DOHH2 (cell line): ENCODE data around the gene SNTB2.

Source experiments
- H3F3A ChIP-seq: fragments of 200-600 bp; sonication (generic), shearing (Covaris generic); 2 replicates; pipeline ENCODE4 v1.6.0; 2016; ENCODE audit warnings: antibody characterized with exemption, mild to moderate bottlenecking; ENCODE audit not compliant: control insufficient read depth, insufficient read depth
- H3K27ac ChIP-seq: fragments of 200-600 bp; sonication (generic); 2 replicates; pipeline ENCODE4 v1.5.1; 2014; ENCODE audit warnings: low read depth, mild to moderate bottlenecking, low read length, moderate library complexity
- H3K27me3 ChIP-seq: fragments of 200-600 bp; sonication (generic); 2 replicates; pipeline ENCODE4 v1.6.1; 2014; ENCODE audit warnings: mild to moderate bottlenecking, low read length, mixed read lengths; ENCODE audit not compliant: control insufficient read depth
- H3K36me3 ChIP-seq: fragments of 200-600 bp; sonication (generic); 2 replicates; pipeline ENCODE4 v1.6.1; 2014; ENCODE audit warnings: mild to moderate bottlenecking, low read length, moderate library complexity, mixed read lengths; ENCODE audit not compliant: control insufficient read depth
- H3K4me1 ChIP-seq: fragments of 200-600 bp; sonication (generic); 2 replicates; pipeline ENCODE4 v1.6.1; 2014; ENCODE audit warnings: mild to moderate bottlenecking, low read length, mixed read lengths; ENCODE audit not compliant: control insufficient read depth
- H3K4me2 ChIP-seq: fragments of 200-600 bp; sonication (generic); 2 replicates; pipeline ENCODE4 v1.6.0; 2014; ENCODE audit warnings: mild to moderate bottlenecking, low read length, moderate library complexity
- H3K4me3 ChIP-seq: fragments of 200-600 bp; sonication (generic); 2 replicates; pipeline ENCODE4 v1.5.1; 2014; ENCODE audit warnings: mild to moderate bottlenecking, low read length, mixed read lengths
- H3K79me2 ChIP-seq: fragments of 200-600 bp; sonication (generic); 2 replicates; pipeline ENCODE4 v1.6.1; 2014; ENCODE audit warnings: mild to moderate bottlenecking, low read length, mixed read lengths; ENCODE audit not compliant: control insufficient read depth
- H3K9me2 ChIP-seq: fragments of 200-600 bp; sonication (generic); replicated peaks from 2 replicates; pipeline ENCODE4 v1.6.1; 2014; ENCODE audit warnings: mild to moderate bottlenecking, low read length, mixed read lengths; ENCODE audit not compliant: control insufficient read depth
- H3K9me3 ChIP-seq: fragments of 200-600 bp; sonication (generic); 2 replicates; pipeline ENCODE4 v1.6.1; 2014; ENCODE audit warnings: antibody characterized with exemption, low read length, mixed read lengths; ENCODE audit not compliant: control insufficient read depth, insufficient read depth
- H4K20me1 ChIP-seq: fragments of 200-600 bp; sonication (generic); 2 replicates; pipeline ENCODE4 v1.6.0; 2014; ENCODE audit warnings: low read depth, mild to moderate bottlenecking, antibody characterized with exemption, low read length, moderate library complexity; ENCODE audit not compliant: control insufficient read depth, insufficient read depth
- EZH2phosphoT487 ChIP-seq: fragments of 200-600 bp; sonication (generic); IDR thresholded peaks from 2 replicates; pipeline ENCODE4 v1.6.1; 2017; ENCODE audit warnings: borderline replicate concordance, mild to moderate bottlenecking, antibody characterized with exemption, low read length, moderate library complexity, mixed read lengths
- TF ChIP-seq, protein P1 (sequence below): fragments of 200-600 bp; sonication (generic); IDR thresholded peaks from one replicate; pipeline ENCODE4 v1.5.1; 2014; ENCODE audit warnings: antibody characterized with exemption, mild to moderate bottlenecking, low read depth, low read length; ENCODE audit not compliant: poor library complexity, severe bottlenecking

Gene SNTB2

DNA sequence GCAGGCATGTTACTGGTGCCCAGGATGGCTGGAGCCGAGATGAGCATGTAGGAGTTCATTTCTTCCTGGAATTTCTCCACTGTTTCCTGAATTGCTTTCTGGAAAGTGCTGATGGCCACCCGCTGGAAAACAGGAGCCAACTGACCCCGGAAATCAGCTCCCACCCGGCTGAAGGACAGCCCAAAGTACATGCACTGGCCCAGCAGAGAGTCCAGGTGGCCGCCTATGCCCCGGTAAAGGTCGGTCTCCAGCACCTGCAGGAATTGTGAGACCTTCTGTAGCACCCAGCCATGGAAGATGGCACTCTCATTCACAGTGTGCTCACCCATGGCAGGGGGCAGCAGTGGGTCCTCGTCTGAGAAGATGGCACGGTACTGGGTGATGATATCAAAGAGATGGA, 147.7 kb downstream of the SNTB2 start:
- Histone ChIP-seq H3K36me3 (peaks cover 56% of the 10 kb centered on the region), H3K4me1 (peaks cover 20% of the 10 kb centered on the region), H3K27me3 (no peaks in the 10 kb centered on the region), H3K4me2 (no peak overlapping the region), H3K9me3 (no peaks in the 10 kb centered on the region), H3K79me2 (peaks cover 53% of the 10 kb centered on the region), H3K9me2 (no peaks in the 10 kb centered on the region), H3F3A (peaks cover 9% of the 10 kb centered on the region), H4K20me1 (no peaks in the 10 kb centered on the region), H3K4me3 (no peak overlapping the region), H3K27ac (no peak overlapping the region)
- TF ChIP-seq, protein P1, sequence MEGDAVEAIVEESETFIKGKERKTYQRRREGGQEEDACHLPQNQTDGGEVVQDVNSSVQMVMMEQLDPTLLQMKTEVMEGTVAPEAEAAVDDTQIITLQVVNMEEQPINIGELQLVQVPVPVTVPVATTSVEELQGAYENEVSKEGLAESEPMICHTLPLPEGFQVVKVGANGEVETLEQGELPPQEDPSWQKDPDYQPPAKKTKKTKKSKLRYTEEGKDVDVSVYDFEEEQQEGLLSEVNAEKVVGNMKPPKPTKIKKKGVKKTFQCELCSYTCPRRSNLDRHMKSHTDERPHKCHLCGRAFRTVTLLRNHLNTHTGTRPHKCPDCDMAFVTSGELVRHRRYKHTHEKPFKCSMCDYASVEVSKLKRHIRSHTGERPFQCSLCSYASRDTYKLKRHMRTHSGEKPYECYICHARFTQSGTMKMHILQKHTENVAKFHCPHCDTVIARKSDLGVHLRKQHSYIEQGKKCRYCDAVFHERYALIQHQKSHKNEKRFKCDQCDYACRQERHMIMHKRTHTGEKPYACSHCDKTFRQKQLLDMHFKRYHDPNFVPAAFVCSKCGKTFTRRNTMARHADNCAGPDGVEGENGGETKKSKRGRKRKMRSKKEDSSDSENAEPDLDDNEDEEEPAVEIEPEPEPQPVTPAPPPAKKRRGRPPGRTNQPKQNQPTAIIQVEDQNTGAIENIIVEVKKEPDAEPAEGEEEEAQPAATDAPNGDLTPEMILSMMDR, result no peak
- no peak for TF ChIP-seq EZH2phosphoT487

DNA sequence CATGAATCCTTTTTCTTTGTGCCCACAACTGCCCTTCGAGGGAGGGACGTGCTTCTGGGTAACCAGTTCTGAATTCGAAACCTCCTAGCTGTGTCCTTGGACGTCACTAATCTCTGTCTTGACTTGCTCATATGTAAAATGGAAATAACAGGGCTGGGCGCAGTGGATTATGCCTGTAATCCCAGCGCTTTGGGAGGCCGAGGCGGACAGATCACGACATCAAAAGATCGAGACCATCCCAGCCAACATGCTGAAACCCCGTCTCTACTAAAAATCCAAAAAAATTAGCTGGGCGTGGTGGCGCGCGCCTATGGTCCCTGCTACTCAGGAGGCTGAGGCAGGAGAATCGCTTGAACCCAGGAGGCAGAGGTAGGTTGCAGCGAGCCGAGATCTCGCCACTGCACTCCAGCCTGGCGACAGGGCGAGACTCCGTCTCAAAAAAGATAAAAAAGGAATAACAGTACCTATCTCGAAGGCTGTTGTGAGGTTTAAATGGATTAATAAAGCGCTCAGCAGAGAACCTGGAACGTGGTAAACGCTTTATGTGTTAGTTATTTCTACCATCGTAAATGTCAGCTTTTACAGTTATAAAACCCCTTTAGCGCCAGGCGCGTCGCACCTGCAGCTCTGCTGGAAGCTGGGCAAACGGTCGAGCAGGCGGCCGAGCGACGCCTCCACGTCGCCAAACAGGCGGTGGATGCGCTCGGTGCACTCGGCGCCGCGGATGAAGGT, 151.8 kb downstream of the SNTB2 start:
- Histone ChIP-seq H4K20me1 (no peaks in the 10 kb centered on the region), H3F3A (peaks cover 8% of the 10 kb centered on the region), H3K27ac (peak overlapping the region; percentile 70), H3K4me1 (peaks cover 28% of the 10 kb centered on the region), H3K9me3 (no peaks in the 10 kb centered on the region), H3K4me3 (peak overlapping the region; percentile 91), H3K36me3 (peaks cover 66% of the 10 kb centered on the region), H3K4me2 (peak overlapping the region; percentile 87), H3K27me3 (no peaks in the 10 kb centered on the region), H3K79me2 (peaks cover 61% of the 10 kb centered on the region), H3K9me2 (no peaks in the 10 kb centered on the region)
- no peak for TF ChIP-seq EZH2phosphoT487
- TF ChIP-seq, protein P1, result no peak

DNA sequence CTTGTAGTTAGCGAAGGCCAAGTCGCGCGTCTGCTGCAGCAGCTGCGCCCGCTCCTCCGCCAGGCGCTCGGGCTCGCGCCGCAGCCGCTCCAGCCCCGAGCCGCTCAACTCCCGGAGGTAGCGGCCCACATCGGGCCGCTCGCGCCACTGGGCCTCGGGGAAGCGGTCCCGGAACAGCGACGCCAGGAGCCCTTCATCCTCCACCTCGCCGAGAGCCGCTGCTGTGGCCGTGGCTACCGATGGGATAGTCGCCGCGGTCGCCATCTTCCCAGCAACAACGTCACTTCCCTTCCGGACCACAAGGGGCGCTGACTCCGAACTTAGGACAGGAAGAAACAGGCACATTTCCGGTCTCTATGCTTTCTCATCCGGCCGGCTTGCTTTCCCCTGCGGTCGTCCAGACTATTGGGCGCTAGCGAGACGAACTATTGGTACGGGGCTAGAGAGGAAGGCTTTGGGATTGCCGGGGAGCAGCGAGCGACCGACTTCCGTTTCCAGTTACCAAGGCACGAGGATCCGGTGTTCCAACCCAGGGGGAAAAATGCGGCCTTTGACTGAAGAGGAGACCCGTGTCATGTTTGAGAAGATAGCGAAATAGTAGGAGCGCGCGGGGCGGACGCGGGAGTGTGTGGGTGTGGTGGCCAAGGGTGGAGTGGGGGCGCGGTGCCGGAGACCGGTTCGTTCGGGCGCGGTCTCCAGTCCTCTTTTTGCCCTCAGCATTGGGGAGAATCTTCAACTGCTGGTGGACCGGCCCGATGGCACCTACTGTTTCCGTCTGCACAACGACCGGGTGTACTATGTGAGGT, 152.5 kb downstream of the SNTB2 start, which contains the start of the genes COG8 and NIP7:
COG8 (minus strand) TSS at position 276 of the 806 bp plus-strand sequence; CDS start at position 264, 12 bp downstream.
NIP7 (plus strand) TSS at position 484 of the 806 bp plus-strand sequence; CDS start at position 542, 58 bp downstream.
- H3K79me2 ChIP-seq, result peaks cover 62% of the 10 kb centered on the region
- peak within 1 kb of the TSS; percentile 91 for H3K4me3 ChIP-seq

More for the DNA sequence above, 152.5 kb downstream of the SNTB2 start, which contains the start of the genes COG8 and NIP7:
- Histone ChIP-seq H3K27me3 (no peaks in the 10 kb centered on the region), H3K4me2 (peak within 1 kb of the TSS; percentile 87), H3K27ac (peak within 1 kb of the TSS; percentile 70), H3K9me3 (no peaks in the 10 kb centered on the region), H3K4me1 (peaks cover 28% of the 10 kb centered on the region), H3K9me2 (no peaks in the 10 kb centered on the region), H3F3A (peaks cover 8% of the 10 kb centered on the region), H4K20me1 (no peaks in the 10 kb centered on the region), H3K36me3 (peaks cover 66% of the 10 kb centered on the region)
- no peak for TF ChIP-seq EZH2phosphoT487
- TF ChIP-seq, protein P1, result peak; percentile 78
